Femur (tissue), 1 donor: ENCODE results near the gene CCDC71.

Experiments used
- DNase-seq: peaks from one replicate; pipeline ENCODE4 v3.0.0-alpha.2; 2017

The CCDC71 gene

DNA sequence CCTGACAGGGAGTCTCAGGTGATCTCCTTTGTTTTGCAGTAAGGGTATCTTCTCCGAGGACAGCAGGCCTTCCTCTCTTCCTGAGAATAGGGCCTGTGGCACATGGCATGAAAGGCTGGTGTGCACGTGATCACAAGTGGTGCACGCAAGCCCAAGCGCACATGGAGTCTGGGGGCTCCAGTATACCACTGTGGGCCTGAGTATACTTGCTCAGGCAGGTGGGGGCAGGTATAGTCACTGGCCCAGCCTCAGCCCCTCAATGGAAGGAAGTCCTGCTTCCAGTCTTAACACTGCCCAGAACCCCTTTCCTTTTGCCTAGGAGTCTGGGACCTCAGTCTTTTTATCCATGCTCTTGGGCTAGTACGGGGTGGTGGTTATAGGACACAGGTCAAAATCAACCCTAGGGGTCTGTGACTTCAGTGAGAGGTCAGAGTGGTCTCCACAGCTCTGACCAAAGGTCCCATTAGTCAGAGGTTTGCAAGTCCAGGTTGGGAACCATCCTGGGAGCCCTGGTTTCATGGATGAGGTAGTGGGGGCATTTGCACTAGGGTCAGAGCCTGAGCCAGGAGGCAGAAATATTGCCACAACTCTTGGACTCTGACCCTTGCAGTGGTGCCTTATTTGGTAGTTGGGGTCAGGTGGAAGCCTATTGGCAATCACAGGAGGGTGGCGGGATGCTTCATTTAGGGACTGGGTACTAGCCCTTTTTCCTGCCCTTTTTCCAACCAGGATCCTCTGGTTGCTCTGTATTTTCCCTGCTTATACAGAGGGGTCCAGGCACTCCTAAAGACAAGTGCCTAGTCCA, 823 bp upstream of the CCDC71 start:
- DNase-seq: peak; percentile 14

DNA sequence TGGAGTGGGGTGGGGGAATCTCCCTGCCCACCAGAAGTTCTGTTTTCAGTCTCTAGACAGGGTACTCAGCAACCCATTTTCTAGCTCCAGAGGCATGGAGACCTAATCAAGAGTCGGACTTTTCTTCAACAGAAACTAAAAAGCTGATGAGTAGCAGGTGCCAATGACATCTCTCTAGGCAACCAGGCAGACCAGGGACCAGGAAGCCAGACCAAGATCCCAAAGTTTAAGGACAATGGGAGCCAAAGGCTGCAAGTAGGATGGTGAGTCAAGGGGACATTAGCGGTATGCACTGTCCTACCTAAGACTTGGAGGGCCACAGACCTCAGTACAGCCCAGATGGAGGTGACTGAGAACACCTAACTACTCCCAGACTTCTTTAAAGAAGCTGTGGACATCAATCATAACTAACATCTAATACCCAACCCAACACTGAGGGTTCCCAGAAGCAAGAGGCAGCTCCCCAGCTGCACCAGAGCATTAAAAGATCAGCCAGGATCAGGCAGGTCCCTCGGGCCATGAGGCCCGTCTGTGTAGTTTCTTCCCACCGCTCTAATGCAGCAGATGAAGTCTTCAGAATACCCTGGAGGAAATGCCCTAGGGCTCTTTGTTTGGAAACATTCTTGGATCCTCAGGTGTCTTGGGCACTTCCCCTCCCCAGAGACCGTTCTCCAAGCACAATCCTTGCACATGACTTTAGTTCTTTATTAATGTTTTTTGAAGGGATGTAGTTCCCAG, 979 bp downstream of the CCDC71 start:
- DNase-seq: peak; percentile 12

DNA sequence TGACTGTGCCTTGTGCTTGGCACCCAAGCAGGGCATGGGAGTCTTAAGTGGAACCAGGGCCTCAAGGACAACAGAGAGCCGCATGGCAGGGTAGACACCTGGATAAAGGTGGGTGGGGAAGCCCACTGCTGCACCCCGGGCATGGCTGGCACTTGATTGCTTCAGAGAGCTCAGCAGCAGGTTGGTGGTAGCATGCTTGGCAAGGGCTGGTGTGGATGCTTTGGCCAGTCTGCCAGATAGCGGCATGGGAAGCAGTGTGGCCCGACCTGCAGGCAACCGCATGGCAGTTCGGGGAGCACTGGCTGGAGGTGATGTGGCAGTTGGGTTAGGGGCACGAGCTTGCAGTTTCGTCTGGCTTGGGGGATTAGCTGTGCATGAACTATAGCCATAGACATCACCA, 2.5 kb downstream of the CCDC71 start:
- no peak for DNase-seq

DNA sequence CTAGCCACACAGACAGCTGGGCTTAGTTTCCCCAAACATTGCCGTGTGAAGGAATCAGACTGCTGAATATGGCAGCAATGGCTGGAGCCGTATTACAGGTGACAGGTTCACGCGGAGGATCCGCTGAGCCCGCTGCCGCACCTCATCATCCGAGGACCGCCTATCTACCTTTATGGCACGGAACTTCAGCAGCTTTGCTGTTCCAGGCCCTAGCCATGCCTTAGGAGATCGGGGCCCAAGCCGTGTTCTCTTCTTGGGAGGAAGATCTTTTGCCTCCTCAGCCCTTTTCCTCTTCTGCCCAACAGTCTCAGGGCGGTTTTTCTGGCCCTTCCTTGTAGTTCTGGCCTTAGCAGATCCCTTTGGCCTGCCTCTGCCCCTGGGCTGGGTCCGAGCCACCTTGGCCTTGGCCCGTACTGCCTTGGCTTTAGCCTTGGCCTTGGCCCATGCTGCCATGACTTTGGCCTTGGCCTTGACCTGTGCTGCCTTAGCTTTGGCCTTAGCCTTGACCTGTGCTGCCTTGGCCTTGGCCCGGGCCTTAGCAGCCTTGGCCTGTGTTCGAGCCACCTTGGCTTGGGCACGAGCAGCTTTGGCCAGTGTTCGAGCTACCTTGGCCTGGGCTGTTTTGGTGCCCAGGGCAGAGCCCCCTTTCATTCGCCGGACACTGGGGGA, 3.2 kb downstream of the CCDC71 start:
- DNase-seq: peak; percentile 15

DNA sequence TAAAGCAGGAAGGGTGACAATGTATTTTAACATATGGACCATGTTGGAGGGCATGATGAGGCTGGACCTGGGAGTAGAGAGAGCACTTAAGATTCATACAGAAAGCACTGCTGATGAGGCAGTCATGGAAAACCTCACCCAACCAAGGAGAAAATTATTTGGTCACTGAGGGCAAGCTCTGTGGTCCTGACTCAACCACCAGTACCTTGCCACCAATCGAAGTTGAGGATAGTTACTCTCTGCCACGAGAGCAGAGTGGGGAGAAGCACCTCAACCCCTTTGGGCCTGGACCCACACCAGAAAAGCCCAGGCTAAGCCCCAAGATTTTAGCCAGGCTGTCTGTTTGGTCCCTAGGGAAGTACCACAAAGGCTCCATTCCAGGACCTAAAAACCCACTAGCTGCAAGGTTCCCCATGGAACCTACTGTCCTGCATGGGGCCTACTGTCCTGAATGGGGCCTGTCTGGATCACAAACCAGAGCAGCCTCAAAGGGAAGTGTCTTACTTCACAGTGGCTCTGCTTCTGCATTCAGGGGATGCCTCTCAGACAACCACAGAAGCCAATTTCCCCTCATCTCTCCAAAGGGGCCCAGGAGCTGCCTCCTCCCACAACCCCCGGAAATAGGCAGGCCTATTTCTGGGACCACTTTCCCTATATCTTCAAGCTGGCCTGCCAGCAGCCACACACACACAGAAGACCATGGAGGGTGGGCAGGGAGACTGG, 4.2 kb downstream of the CCDC71 start:
- no peak for DNase-seq

DNA sequence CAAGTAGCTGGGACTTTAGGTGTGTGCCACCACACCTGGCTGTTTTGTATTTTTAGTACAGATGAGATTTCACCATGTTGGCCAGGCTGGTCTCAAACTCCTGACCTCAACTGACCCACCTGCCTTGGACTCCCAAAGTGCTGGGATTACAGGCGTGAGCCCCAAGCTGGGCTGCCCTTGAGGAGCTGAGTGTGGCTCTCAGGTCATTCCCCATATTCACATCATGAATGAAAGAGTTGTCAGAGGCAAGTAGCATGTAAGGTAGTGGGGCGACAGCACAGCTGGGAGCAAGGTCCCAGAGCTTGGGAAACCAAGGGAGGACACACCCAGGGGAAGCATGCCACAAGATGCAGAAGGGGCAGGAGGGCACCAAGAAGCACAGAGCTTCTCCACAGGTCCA, 4.9 kb downstream of the CCDC71 start:
- no peak for DNase-seq

DNA sequence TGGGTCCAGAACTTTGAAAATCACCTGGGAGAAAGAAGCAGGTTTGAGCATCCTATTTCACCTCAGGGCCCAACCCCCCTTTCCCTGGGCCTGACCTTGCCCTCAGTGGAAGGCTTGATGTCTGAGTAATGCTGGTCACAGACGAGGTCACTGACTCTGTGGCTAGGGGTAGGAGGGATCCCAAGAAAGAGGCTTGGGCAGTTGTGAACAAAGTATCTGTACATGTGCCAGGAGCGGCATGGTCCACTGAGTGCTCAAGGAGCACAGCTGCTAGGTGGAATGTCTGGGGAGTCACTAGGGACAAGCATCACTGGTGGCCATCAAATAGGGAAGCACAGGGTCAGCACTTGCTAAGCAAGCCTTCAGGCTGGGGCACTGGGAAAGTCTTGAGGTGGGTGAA, 7.3 kb downstream of the CCDC71 start:
- DNase-seq: no peak

DNA sequence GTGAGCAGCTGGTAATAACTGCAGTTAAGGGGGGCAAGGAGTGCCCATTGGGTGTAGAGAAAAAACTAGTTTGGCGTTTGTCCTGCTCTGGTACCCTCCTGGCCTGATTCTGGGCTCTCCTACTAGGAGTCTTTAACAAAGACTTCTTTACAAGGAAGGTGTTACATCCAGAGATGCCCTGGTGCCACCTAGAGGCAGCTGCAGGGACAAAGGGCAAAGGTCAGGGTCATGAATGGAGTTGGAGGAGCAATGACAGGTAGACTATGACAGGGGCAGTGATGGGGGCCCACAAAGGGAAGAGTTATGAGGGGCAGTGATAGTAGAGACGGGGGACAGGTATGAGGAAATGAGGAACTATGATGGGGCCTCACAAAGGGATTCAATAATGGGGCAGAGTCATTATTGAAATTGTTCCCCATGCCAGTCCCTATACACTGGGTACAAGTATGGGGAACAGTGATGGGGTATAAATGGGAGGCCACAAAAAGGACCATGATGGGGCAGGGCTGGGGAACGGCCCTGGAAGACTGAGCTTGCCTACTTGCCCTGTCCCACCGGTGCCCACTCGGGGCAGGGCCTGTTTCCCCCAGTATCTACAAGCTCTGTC, 7.9 kb downstream of the CCDC71 start:
- DNase-seq: no peak

DNA sequence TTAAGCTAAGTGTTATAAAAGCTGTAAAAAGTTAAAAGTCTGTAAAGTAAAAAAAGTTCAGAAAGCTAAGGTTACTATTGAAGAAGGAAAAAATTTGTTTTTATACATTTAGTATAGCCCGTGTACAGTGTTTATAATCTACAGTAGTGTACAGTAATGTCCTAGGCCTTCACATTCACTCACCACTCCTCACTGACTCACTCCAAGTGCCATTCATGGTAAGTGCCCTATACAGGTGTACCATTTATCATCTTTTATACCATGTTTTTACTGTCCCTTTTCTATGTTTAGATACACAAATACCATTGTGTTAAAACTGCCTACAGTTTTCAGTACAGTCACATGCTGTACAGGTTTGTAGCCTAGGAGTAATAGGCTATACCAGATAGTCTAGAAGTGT, 8.8 kb downstream of the CCDC71 start:
- no peak for DNase-seq

DNA sequence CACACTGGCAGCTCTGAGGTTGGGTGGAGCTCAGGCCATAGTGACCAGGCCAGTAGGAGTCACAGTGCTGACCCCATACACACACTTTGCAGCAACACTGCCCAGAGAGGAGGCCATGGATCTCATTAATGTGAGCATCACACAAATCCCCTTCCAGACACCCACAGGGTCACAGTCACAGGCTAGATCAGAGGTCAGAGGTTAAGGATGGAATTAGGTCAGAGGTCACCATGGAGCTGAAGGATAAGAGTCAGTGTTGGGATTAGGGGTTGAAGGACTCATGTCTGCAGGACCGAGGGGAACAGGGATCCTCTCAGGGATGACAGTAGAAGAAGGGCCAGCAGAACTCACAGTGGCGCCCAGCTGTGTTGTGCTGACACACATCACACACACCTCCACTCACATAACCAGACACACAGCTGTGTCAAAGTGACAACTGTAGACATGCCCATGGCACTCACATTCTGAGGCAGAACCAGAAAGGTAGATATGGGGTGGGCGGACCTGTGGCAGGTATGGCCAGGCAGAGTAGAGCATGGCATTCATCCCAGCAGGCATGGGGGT, 12.7 kb downstream of the CCDC71 start:
- DNase-seq: no peak

DNA sequence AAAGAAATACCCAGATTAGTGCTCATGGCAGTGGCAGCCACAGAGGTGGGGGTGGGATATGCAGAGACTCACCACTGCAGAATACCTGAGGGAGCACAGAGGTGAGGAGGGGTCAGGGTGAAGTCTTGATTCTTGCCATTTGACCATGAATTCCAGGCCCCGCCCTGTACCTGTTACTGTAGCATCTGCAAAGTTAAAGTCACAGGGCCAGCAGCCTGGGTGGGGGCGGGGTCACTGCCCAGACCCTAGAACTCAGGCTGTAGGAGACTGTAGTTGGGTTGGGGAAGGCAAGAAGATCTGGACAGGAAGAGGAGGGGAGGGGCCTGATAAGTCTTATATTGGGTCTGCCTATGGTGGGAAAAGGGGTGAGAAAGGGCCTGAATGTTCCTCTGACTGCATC, 14.5 kb downstream of the CCDC71 start:
- DNase-seq: no peak

DNA sequence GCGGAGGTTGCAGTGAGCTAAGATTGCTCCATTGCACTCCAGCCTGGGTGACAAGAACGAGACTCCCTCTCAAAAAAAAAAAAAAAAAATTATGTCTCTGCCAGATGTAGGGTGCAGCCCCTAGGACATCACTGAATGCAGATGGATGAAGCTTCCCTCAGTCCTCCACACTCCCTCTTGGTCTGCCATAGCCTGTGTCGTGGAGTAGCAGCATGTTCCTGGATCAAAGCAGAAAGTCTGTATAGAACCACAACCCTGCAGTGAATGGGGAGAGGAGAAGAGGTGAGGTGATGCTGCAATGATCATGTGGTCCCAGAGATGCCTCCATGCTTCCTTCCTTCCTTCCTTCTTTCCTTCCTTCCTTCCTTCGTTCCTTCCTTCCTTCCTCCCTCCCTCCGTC, 18.0 kb downstream of the CCDC71 start:
- no peak for DNase-seq

DNA sequence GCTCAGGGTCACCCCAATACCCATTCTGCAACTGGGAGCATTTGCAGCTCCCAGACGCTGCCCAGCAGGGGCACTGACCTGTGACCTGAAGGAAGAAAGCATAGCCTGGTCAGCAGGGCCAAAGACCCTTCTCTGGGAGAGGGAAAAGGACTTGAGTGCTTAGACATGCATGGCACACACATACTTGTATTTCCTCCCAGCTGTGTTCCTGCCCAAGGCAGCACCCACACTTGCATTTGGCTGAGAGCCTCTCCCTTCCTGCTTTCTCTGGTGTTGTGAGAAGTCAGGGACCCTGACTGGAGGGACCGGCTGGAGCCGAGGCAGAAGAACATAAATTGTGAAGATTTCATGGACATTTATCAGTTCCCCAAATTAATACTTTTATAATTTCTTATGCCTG, 26.1 kb downstream of the CCDC71 start:
- no peak for DNase-seq

DNA sequence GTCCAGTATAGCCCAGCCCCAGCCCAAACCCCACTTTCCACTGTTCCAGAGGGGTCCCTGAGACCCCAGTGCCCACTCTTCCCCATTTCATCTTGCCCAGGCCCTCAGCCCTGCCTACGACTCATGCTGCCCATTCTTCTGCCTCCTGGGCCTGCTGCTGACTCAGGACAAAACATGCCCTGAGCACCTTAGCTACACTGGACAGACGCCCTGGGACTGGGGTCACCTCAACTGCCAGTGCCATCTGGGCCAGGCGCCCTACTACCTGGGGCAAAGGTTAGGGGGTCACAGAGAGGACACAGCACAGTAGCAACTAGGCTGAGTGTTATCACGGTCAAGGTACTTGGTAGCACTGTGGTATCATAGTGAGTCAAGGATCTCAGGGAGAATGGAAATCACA, 30.6 kb downstream of the CCDC71 start:
- no peak for DNase-seq

DNA sequence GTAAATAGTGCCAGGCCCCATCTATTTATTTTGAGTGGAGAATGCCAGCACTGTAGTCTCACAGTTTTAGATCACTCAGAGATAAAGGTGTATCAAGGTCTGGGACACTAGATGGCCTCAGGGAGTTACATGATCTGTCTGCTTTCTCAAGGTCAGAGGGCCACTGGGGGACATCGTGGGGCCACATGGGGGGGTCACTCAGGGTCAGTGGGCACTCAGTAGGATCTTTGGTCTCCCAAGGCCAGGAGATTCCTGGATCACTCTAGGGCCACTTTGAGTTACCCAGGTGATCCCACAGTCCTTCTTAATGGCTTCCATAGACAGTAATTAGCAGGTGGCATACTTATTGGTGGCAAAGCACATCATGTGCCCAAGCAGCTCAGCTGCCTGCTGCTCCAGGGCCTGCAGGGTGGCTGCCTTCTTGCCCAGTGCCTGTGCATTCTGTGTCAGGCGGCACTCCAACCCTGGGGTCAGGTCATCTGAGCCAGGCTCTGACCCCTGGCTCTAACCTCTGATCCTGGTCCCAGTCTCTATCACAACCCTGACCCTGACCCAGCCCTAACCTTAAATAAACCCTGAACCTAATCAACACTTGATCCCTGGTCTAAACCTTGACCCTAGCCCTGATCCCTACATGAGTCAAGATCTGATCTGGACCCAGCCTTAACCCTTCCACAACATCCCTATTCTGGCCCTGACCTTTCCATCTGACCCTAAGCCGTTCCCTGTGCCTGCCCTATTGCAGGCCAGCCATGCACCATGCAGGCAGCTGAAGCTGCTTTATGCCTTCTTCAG, 31.5 kb downstream of the CCDC71 start:
- peak; percentile 13 for DNase-seq

DNA sequence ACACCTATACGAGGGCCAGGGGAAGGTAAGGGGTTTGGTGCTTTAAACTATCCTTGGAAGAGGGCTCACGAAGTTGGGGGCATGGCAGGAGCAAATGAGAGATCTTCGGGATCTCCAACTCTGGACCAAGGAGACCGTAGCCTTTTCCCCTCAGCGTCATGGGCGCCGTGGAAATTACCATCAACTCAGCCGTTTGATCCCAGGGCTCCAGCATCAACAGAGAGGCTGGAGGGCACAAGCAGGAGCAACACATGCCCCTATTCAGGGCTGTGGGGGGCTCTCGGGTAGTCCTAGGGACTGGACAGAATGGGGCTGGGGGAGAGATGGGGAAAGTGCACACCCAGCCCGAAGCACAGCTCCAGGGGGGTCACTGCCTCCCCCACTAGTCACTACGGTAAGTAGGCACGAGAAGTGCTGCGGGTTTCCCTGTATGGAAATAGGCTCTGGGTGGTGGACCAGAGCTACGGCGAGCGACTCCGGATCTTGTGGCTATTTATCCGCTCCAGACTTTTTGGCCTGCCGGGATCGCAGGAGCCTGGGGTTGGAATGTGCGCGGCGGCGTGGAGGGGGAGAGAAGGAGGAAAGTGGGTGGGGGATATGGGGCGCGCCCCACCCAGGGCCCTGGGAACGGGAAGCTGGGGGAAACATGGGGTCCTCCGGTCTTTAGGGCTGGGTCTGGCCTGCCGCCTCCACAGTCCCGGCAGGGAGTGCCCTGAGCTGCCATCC, 32.7 kb downstream of the CCDC71 start:
- peak; percentile 91 for DNase-seq

DNA sequence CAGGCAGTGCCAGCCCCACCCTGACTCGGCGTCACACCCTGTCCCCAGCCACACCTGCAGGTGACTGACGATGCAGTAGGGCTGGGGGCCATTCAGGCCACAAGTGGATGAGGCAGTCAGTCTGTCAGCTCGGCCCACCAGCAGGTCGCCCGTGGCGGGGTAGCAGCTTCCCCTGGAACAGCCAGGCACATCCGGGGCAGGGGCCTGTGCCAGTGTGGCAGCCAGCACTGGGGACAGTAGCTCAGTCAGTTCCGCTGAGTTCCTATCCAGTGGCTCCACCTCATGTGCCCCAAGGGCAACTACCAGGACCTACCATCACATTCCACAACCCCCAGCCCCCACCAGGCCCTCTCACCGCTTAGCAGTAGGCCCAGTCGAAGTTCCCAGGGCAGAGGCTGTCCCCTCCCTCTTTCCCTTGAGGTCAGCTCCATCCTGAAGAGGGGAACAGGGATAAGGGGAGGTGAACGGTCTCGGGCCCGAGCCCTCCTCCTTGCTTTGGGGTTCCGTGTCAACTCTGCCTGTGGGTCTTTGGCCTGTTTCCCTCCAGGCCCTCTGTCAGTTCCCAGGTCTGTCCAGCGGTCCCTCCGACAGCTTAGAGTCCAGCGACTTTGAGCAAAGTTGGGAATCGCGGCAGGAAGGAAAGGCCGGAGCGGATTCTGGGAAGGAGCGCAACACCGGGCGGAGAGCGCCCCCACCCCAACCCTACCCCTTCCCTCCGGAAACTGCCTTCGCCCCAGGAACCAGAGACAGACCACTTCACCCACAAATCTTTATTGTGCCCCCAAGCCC, 33.5 kb downstream of the CCDC71 start, which contains the start of gene LAMB2:
Gene LAMB2 (minus strand): TSS at position 614 of the 789 bp plus-strand sequence. CDS start 183 bp downstream, at position 431.
- peak; percentile 83 for DNase-seq

DNA sequence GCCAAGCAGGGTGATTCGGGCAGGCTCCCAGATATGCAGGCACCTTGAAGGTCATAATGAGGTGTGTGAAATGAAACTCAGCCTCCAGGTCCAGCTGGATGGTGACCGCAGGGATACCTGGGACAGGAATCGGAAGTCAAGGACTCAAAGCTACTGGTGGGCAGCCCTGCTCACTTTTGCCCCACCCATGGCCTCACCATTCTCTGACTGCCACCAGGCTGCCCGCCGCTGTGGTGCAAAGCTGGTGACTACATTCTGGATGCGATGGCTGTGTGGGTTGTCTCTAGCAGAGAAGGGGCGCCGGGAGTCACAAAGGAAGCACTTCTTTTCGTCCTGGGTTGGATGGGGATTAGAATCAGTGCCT, 34.1 kb downstream of the CCDC71 start:
- no peak for DNase-seq

DNA sequence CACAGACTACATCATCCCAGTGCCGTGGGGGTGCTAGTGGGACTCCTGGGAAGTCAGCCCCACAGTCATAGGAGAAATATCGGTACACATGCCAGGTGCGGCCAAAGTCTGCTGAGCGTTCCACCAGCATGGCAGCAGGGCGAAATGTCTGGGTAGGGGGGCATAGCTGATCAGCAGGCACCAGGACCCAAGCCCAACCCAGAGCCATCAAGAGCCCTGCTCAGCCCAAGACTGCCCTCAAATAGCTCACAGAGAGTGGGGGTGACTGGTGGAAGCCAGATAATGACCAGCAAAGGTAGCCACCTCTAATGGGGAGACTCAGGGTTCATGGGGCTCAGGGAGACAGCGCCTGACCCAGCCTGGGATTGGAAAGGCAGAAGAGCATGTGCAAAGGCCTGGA, 34.6 kb downstream of the CCDC71 start:
- DNase-seq: peak; percentile 13

DNA sequence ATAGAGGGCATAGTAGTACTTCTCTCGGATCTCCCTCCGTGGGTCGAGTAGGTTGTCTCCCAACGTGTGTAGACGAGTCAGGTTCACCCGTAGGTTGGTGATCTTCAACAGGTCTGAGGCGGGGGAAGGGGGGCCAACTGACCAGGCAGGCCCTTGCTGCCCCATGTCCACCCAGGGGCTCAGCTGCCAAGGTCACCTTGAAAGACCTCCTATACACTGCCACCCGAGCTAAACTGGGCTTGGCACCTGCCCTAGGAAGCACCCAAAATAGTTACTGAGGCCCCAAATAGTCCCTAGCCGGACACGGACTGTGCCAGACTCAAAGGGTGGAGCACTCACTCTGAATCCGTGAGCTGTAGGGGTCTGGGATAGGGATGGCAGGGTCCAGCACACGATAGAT, 35.1 kb downstream of the CCDC71 start:
- peak; percentile 21 for DNase-seq
